HG03469 (cell line): Measurements from ENCODE around the gene PNPLA3.

Experiments
- ATAC-seq: cut with Tn5 transposase; IDR thresholded peaks from one replicate; pipeline ENCODE4 v1.9.1; 2021; ENCODE audit warnings: mild to moderate bottlenecking, moderate library complexity, moderate number of reproducible peaks; ENCODE audit not compliant: unreplicated experiment

Gene PNPLA3

GRCh38 chr22:43923631-43924464, at the start of gene PNPLA3:
PNPLA3 (plus strand) TSS chr22:43923805; CDS start chr22:43923912, 107 bp downstream.
- no peak for ATAC-seq

- no peak for ATAC-seq
Measured at GRCh38 chr22:43876866-43877509, 46.6 kb upstream of the PNPLA3 start.

GRCh38 chr22:43878079-43878795, 45.4 kb upstream of the PNPLA3 start:
- no peak for ATAC-seq

GRCh38 chr22:43878831-43879550, 44.6 kb upstream of the PNPLA3 start:
- no peak for ATAC-seq

- no peak for ATAC-seq
Measured at GRCh38 chr22:43879901-43880540, 43.6 kb upstream of the PNPLA3 start.

- ATAC-seq = no peak
Measured at GRCh38 chr22:43880541-43880991, 43.0 kb upstream of the PNPLA3 start.

GRCh38 chr22:43881091-43882061, 42.2 kb upstream of the PNPLA3 start:
- no peak for ATAC-seq

GRCh38 chr22:43882122-43882767, 41.4 kb upstream of the PNPLA3 start:
- no peak for ATAC-seq

GRCh38 chr22:43883012-43883661, 40.5 kb upstream of the PNPLA3 start:
- ATAC-seq = no peak

GRCh38 chr22:43883719-43884415, 39.7 kb upstream of the PNPLA3 start:
- ATAC-seq = no peak

- ATAC-seq = peak; percentile 65
Measured at GRCh38 chr22:43884600-43885318, 38.8 kb upstream of the PNPLA3 start.

GRCh38 chr22:43885319-43885671, 38.3 kb upstream of the PNPLA3 start:
- no peak for ATAC-seq

GRCh38 chr22:43885786-43886185, 37.8 kb upstream of the PNPLA3 start:
- ATAC-seq = no peak

- ATAC-seq = no peak
Measured at GRCh38 chr22:43886231-43886630, 37.4 kb upstream of the PNPLA3 start.

- ATAC-seq = no peak
Measured at GRCh38 chr22:43887391-43887790, 36.2 kb upstream of the PNPLA3 start.

GRCh38 chr22:43888740-43889139, 34.9 kb upstream of the PNPLA3 start:
- no peak for ATAC-seq
